ENCODE data around the gene RWDD1. TPM values are rescaled to one million over a fixed set of nuclear protein-coding genes. Genes with fewer than 3 reads are reported as not detected.

Gene RWDD1
- total and polyA plus RNA-seq, 10 donors = 25.8 to 57.5 (median 34.1) TPM

DNA sequence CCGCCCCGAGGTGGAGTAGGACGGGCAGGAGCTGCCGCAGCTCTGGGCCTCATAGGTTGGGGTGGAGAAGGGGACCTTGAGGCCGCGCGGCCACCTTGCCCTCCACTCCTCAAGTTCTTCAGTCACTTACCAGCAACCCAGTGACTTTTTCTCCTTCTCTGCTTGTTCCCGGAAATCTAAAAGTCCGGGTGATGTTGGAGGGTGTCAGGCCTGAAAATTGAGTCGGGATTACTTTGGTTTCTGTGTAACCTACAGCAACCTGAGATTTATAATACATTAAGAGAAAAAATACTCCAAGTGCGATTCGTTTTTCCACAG lies 338 bp downstream of the RWDD1 start:
- WGBS, 5 donors = 0 to 1% (median 0%) methylated on average over 12 of the region's 12 CpGs
- no peak for DNase-seq
- Histone ChIP-seq H3K36me3 (peaks cover 0 to 28% (median 9%) of the 10 kb centered on the region in 6 donors), H3K9me3 (no peaks in the 10 kb centered on the region), H3K27me3 (replicated peaks in 1 of 7) (no peaks in the 10 kb centered on the region), H3K4me1 (peaks cover 15 to 74% (median 49%) of the 10 kb centered on the region in 6 donors), H3K4me3 (peak overlapping the region; percentile 52 to 85 (median 72)), H3K27ac (peak overlapping the region; percentile 76 to 96 (median 92))
- intact Hi-C loops (cut with DNase I; ENCODE audit: low total_unique reads) = no loop called here
- TF ChIP-seq POLR2AphosphoS5 (IDR thresholded peaks at IDR 0.05) = no peak
- TF ChIP-seq, protein P1, sequence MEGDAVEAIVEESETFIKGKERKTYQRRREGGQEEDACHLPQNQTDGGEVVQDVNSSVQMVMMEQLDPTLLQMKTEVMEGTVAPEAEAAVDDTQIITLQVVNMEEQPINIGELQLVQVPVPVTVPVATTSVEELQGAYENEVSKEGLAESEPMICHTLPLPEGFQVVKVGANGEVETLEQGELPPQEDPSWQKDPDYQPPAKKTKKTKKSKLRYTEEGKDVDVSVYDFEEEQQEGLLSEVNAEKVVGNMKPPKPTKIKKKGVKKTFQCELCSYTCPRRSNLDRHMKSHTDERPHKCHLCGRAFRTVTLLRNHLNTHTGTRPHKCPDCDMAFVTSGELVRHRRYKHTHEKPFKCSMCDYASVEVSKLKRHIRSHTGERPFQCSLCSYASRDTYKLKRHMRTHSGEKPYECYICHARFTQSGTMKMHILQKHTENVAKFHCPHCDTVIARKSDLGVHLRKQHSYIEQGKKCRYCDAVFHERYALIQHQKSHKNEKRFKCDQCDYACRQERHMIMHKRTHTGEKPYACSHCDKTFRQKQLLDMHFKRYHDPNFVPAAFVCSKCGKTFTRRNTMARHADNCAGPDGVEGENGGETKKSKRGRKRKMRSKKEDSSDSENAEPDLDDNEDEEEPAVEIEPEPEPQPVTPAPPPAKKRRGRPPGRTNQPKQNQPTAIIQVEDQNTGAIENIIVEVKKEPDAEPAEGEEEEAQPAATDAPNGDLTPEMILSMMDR (IDR thresholded peaks at IDR 0.05 in 8 of 11, conservative IDR thresholded peaks at IDR 0.05 in 3 of 11) = no peak
- TF ChIP-seq POLR2A (IDR thresholded peaks at IDR 0.05) = no peak

DNA sequence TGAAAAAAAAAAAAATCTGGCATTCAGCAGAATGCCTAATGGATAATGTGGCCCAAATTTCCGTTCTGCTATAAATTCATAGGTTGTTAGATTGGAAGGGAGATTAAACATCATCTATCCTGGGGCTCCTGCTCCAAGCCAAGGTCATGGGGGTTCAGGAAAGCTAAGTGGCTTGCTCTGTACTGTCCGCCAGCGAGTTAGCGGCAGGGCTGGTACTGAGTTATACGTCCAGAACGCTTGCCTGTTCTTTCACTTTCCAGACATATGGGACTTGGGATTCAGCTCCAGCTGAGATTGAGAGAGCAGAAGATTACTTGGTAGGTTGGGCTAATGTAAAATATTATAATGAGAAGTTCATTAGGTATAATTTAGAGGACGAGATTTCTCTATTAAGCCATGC lies 858 bp downstream of the RWDD1 start:
- Histone ChIP-seq H3K4me3 (peak overlapping the region; percentile 52 to 85 (median 72)), H3K9me3 (no peaks in the 10 kb centered on the region), H3K4me1 (peaks cover 15 to 79% (median 51%) of the 10 kb centered on the region in 6 donors), H3K27me3 (replicated peaks in 1 of 7) (no peaks in the 10 kb centered on the region), H3K27ac (peak overlapping the region; percentile 76 to 96 (median 92)), H3K36me3 (peaks cover 0 to 33% (median 9%) of the 10 kb centered on the region in 6 donors)
- intact Hi-C loops (cut with DNase I; ENCODE audit: low total_unique reads) = no loop called here
- 3 to 10% (median 5%) methylated on average over 7 of the region's 7 CpGs for WGBS, 5 donors
- no peak for DNase-seq
- TF ChIP-seq, protein P1 (IDR thresholded peaks at IDR 0.05 in 8 of 11, conservative IDR thresholded peaks at IDR 0.05 in 3 of 11) = no peak
- TF ChIP-seq POLR2AphosphoS5 (IDR thresholded peaks at IDR 0.05) (no peak), POLR2A (IDR thresholded peaks at IDR 0.05) (no peak)

GRCh38 chr6:116575227-116575626 lies 3.9 kb downstream of the RWDD1 start:
- intact Hi-C loops (cut with DNase I; ENCODE audit: low total_unique reads) = no loop called here
- Histone ChIP-seq H3K4me1 (peaks cover 7 to 84% (median 48%) of the 10 kb centered on the region in 6 donors), H3K27me3 (replicated peaks in 1 of 7) (no peaks in the 10 kb centered on the region), H3K9me3 (no peaks in the 10 kb centered on the region), H3K4me3 (no peak overlapping the region), H3K36me3 (peaks cover 0 to 57% (median 9%) of the 10 kb centered on the region in 6 donors), H3K27ac (no peak overlapping the region)
- TF ChIP-seq POLR2A (IDR thresholded peaks at IDR 0.05) = no peak
- TF ChIP-seq POLR2AphosphoS5 (IDR thresholded peaks at IDR 0.05) = no peak
- TF ChIP-seq, protein P1 (IDR thresholded peaks at IDR 0.05 in 8 of 11, conservative IDR thresholded peaks at IDR 0.05 in 3 of 11) = no peak
- 94 to 98% (median 97%) methylated on average over 2 of the region's 2 CpGs for WGBS, 5 donors
- no peak for DNase-seq

GRCh38 chr6:116577486-116577885 lies 6.2 kb downstream of the RWDD1 start:
- Histone ChIP-seq H3K27ac (no peak overlapping the region), H3K27me3 (replicated peaks in 1 of 7) (no peaks in the 10 kb centered on the region), H3K9me3 (no peaks in the 10 kb centered on the region), H3K36me3 (peaks cover 0 to 79% (median 14%) of the 10 kb centered on the region in 6 donors), H3K4me1 (peaks cover 7 to 69% (median 36%) of the 10 kb centered on the region in 6 donors), H3K4me3 (no peak overlapping the region)
- intact Hi-C loops (cut with DNase I; ENCODE audit: low total_unique reads) = no loop called here
- WGBS, 5 donors = 78 to 91% (median 86%) methylated on average over 5 of the region's 5 CpGs
- no peak for TF ChIP-seq POLR2AphosphoS5 (IDR thresholded peaks at IDR 0.05)
- TF ChIP-seq POLR2A (IDR thresholded peaks at IDR 0.05) = no peak
- TF ChIP-seq, protein P1 (IDR thresholded peaks at IDR 0.05 in 8 of 11, conservative IDR thresholded peaks at IDR 0.05 in 3 of 11) = no peak
- DNase-seq = no peak
